PC-3 (cell line): Measurements from ENCODE around the gene AMZ1. TPM values are rescaled to one million over a fixed set of nuclear protein-coding genes. Genes with fewer than 3 reads are reported as not detected.

ENCODE experiments used
- ATAC-seq: fragments of 200-7000 bp; cut with Tn5 transposase; 2 replicates; pipeline ENCODE4 v1.9.1; 2020; ENCODE audit warnings: mild to moderate bottlenecking, moderate library complexity
- BruUV-seq: library from RNA; stranded (reverse); fragments of 400-500 nt; replicated peaks from 2 replicates; lab custom pipeline; 2021; lab: Mats Ljungman, UMichigan
- CTCF ChIA-PET: fragments of 300-600 bp; sonication (Branson Sonifier 250); formaldehyde crosslinking; loops from one replicate; lab custom pipeline; 2022; ENCODE audit warnings: antibody characterized with exemption; lab: Charles Lee
- POLR2A ChIA-PET: fragments of 300-600 bp; sonication (Branson Sonifier 250); formaldehyde crosslinking; loops from one replicate; lab custom pipeline; 2022; ENCODE audit warnings: antibody characterized with exemption; ENCODE audit not compliant: unreplicated experiment; lab: Charles Lee
- DNase-seq: peaks from one replicate; pipeline ENCODE4 v3.0.0-alpha.2; 2015
- H2AFZ ChIP-seq: fragments of 300-600 bp; sonication (generic); 2 replicates; pipeline ENCODE4 v1.6.0; 2016; ENCODE audit warnings: antibody characterized with exemption, low read length
- H3F3A ChIP-seq: fragments of 300-600 bp; sonication (generic); one replicate; pipeline ENCODE4 v1.6.0; 2017; ENCODE audit warnings: antibody characterized with exemption, low read length, control low read depth, mild to moderate bottlenecking; ENCODE audit not compliant: unreplicated experiment
- H3K27ac ChIP-seq: fragments of 300-600 bp; sonication (generic); 2 replicates; pipeline ENCODE4 v1.5.1; 2016; ENCODE audit warnings: mild to moderate bottlenecking, low read length
- H3K27me3 ChIP-seq: fragments of 300-600 bp; sonication (generic); 2 replicates; pipeline ENCODE4 v1.6.1; 2016; ENCODE audit warnings: low read length, mixed read lengths
- H3K36me3 ChIP-seq: fragments of 300-600 bp; sonication (generic); 2 replicates; pipeline ENCODE4 v1.6.1; 2016; ENCODE audit warnings: low read depth, mixed run types, low read length, mixed read lengths
- H3K4me1 ChIP-seq: fragments of 300-600 bp; sonication (generic); 2 replicates; pipeline ENCODE4 v1.5.1; 2016; ENCODE audit warnings: low read length; ENCODE audit not compliant: insufficient read depth
- H3K4me2 ChIP-seq: fragments of 300-600 bp; sonication (generic); 2 replicates; pipeline ENCODE4 v1.6.0; 2016; ENCODE audit warnings: low read length
- H3K4me3 ChIP-seq: fragments of 300-600 bp; sonication (generic); 2 replicates; pipeline ENCODE4 v1.5.1; 2016; ENCODE audit warnings: mild to moderate bottlenecking, low read length, mixed read lengths
- H3K79me2 ChIP-seq: fragments of 300-600 bp; sonication (generic); 2 replicates; pipeline ENCODE4 v1.6.1; 2017; ENCODE audit warnings: low read length, mixed read lengths
- H3K9ac ChIP-seq: fragments of 300-600 bp; sonication (generic); 2 replicates; pipeline ENCODE4 v1.6.0; 2016; ENCODE audit warnings: mild to moderate bottlenecking, low read length
- H3K9me2 ChIP-seq: fragments of 300-600 bp; sonication (generic); replicated peaks from 2 replicates; pipeline ENCODE4 v1.6.1; 2016; ENCODE audit warnings: mixed run types, low read length, mixed read lengths
- H3K9me3 ChIP-seq: fragments of 300-600 bp; sonication (generic); 2 replicates; pipeline ENCODE4 v1.6.1; 2016; ENCODE audit warnings: low read length, mixed read lengths
- H4K20me1 ChIP-seq: fragments of 300-600 bp; sonication (generic); 2 replicates; pipeline ENCODE4 v1.6.1; 2016; ENCODE audit warnings: low read length, mixed read lengths
- CTCF ChIP-seq: fragments of 300-600 bp; sonication (generic); conservative IDR thresholded peaks from 2 replicates; pipeline ENCODE4 v1.5.1; 2017; ENCODE audit warnings: antibody characterized with exemption, low read depth, mild to moderate bottlenecking, low read length
- EZH2 ChIP-seq: fragments of 300-600 bp; sonication (generic); IDR thresholded peaks from one replicate; pipeline ENCODE4 v1.6.1; 2017; ENCODE audit warnings: antibody characterized with exemption, mild to moderate bottlenecking, low read length; ENCODE audit not compliant: unreplicated experiment
- EZH2phosphoT487 ChIP-seq: fragments of 300-600 bp; sonication (generic); IDR thresholded peaks from 2 replicates; pipeline ENCODE4 v1.6.1; 2018; ENCODE audit warnings: mild to moderate bottlenecking, antibody characterized with exemption, low read length, borderline replicate concordance
- intact Hi-C: fragments of 100-400 bp; cut with micrococcal nuclease; formaldehyde crosslinking; loops from 2 replicates; pipeline ENCODE4 v1.9.0; 2023
- total RNA-seq: library from RNA; depleted of rRNA; stranded (reverse); fragments of >200 nt; gene quantifications from 2 replicates; pipeline ENCODE4 v1.2.3, GENCODE V29; 2014

Gene AMZ1
- total RNA-seq, 1 experiment from 2014 or later = not detected

DNA sequence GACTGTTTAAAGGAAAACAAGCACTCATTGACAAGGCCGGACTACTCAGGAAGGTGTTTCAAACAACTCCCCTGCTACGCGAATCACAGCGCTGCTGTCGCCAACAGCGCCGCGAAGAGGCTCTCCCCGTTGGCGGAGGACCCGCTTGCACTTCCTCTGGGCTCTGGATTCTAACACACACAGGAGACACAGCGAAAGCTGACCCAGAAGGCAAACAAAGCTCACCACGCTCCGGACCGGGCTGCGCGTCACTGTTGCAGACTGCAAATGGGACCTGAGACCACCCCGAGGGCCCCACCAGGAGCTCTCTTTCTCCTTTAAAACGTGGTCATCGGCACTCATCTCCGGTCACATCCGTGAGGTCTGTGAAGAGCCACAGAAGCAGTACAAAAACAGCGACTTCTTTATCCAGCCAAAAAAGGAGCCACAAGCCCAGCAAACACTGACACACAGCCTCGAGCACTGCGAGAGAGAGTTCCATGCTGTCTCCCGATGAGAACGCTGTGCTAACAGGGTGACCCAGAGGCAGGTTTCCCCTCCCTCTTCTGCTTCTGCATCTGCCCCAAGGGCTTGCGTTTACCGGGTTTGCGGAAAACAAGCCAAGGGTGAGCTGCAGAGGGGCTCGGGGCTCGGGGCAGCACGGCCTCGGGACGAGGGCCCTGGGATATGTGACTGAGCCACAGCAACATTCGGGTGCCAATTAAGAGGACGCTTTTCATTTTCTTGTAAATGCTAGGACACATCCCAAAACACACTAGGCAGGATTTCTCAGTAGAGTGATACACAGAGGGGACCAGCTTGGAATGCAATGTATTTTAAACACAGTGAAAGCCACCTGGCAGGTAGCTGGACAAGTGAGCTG lies 41.3 kb downstream of the AMZ1 start:
- TF ChIP-seq EZH2 (no peak), CTCF (no peak), EZH2phosphoT487 (no peak)
- POLR2A ChIA-PET = no interaction called here
- H3K4me2 ChIP-seq = no peak overlapping the region

DNA sequence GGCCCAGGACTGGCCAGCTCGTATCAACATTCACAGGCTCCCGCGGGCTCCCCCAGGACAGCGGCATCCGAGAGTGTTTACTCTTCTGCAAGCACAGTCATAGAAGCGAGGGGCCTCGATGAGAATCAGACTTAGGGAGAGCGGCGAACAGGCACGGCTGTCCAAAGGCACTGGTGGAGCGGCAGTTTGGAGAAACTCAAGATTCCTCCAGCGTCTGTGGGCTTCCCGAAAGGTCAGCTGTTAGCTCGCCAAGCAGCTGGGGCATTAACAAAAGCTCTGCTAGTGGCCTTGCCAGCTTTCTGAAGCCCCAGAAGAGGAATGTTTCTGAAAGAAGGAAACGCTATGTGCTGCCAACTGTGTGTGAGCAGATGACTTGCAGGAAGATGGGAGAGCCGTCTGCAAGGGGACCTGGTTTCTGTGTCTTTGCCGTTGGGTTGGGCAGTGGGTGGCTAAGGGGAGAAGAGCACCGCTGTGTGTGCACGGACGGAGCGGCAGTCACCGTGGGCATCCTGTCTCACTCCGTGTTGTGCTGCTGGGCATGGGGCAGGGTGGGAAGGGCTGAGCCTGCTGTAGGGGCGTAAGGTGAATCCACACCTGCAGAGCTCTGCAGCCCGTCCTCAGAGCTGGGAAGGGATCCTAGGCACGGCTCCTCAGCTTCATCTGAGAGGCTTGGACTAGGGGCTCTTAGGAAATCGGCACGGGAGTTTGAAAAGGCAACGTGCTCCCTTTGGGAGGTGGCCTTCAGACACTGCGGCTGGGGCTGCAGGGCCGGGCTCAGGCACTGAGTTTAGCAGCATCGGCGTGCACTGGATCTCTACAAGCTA lies 42.1 kb downstream of the AMZ1 start:
- Histone ChIP-seq H3K4me2 (no peak overlapping the region), H3K27me3 (no peaks in the 10 kb centered on the region), H3K27ac (no peak overlapping the region), H3K79me2 (no peaks in the 10 kb centered on the region), H4K20me1 (no peaks in the 10 kb centered on the region), H3F3A (no peaks in the 10 kb centered on the region), H3K9ac (no peak overlapping the region), H3K9me3 (peaks cover 4% of the 10 kb centered on the region; the same call in 1 of the 2 replicates), H3K4me1 (peaks cover 6% of the 10 kb centered on the region; the same call in 1 of the 2 replicates), H2AFZ (no peak overlapping the region), H3K9me2 (no peaks in the 10 kb centered on the region), H3K4me3 (no peak overlapping the region), H3K36me3 (peaks cover 8% of the 10 kb centered on the region)
- CTCF ChIA-PET = interaction anchor here (0.5 kb wide), 1 partner anchor 107 kb away, joined by 3 read pairs; no protein-coding TSS in a partner anchor
- intact Hi-C loops = no loop called here
- ATAC-seq = no peak
- no TSS peak for BruUV-seq
- no peak for TF ChIP-seq EZH2
- no peak for DNase-seq
- POLR2A ChIA-PET = no interaction called here

More for the DNA sequence above, 41.3 kb downstream of the AMZ1 start:
- H3K27me3 ChIP-seq = no peaks in the 10 kb centered on the region
- no peaks in the 10 kb centered on the region for H3K9me2 ChIP-seq
- H2AFZ ChIP-seq = no peak overlapping the region
- H3K79me2 ChIP-seq = no peaks in the 10 kb centered on the region
- H3K27ac ChIP-seq = no peak overlapping the region
- H3K4me1 ChIP-seq = peaks cover 6% of the 10 kb centered on the region; the same call in 1 of the 2 replicates
- peaks cover 4% of the 10 kb centered on the region; the same call in 1 of the 2 replicates for H3K9me3 ChIP-seq
- no peaks in the 10 kb centered on the region for H4K20me1 ChIP-seq
- no peaks in the 10 kb centered on the region for H3F3A ChIP-seq
- intact Hi-C loops = no loop called here
- BruUV-seq = no TSS peak
- H3K9ac ChIP-seq = no peak overlapping the region
- H3K36me3 ChIP-seq = peaks cover 7% of the 10 kb centered on the region
- CTCF ChIA-PET = interaction anchor here (0.7 kb wide), 1 partner anchor 72 kb away, joined by 3 read pairs; no protein-coding TSS in a partner anchor
- DNase-seq = no peak
- ATAC-seq = no peak
- H3K4me3 ChIP-seq = no peak overlapping the region
